GM12864 (cell line): ENCODE results near the gene DNER.

ENCODE experiments used
- DNase-seq: peaks from one replicate; pipeline ENCODE4 v3.0.0-alpha.2; 2011; ENCODE audit warnings: low read depth
- H3K4me3 ChIP-seq: 2 replicates; pipeline ENCODE4 v1.5.1; 2011; ENCODE audit warnings: mild to moderate bottlenecking, low read depth, low read length, control low read depth
- TF ChIP-seq, protein P1 (sequence below): IDR thresholded peaks from 2 replicates; pipeline ENCODE4 v1.5.1; 2011; ENCODE audit warnings: low read depth, mild to moderate bottlenecking, moderate library complexity, low read length, control low read depth, inconsistent platforms; ENCODE audit errors: missing control alignments

The DNER gene

DNA sequence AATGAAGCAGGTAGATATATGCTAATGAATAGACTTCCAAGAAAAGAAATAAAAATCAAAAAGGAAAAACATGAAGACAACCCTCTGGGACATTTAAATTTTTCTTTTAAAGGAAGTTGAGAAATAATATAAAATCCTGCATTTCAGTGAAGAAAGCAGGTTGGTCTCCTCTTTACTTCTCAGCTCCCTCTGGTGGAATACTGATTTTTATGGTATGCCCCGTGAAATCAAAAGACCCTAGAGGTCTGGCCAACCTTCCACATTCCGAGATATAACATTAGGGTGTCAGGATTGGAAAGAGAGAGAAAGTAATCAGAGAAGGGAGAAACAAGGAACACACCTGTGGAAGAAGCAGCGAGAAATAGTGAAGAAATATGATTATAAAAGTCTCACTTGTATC, 72.7 kb downstream of the DNER start:
- no peak for DNase-seq
- TF ChIP-seq, protein P1, sequence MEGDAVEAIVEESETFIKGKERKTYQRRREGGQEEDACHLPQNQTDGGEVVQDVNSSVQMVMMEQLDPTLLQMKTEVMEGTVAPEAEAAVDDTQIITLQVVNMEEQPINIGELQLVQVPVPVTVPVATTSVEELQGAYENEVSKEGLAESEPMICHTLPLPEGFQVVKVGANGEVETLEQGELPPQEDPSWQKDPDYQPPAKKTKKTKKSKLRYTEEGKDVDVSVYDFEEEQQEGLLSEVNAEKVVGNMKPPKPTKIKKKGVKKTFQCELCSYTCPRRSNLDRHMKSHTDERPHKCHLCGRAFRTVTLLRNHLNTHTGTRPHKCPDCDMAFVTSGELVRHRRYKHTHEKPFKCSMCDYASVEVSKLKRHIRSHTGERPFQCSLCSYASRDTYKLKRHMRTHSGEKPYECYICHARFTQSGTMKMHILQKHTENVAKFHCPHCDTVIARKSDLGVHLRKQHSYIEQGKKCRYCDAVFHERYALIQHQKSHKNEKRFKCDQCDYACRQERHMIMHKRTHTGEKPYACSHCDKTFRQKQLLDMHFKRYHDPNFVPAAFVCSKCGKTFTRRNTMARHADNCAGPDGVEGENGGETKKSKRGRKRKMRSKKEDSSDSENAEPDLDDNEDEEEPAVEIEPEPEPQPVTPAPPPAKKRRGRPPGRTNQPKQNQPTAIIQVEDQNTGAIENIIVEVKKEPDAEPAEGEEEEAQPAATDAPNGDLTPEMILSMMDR: no peak
- H3K4me3 ChIP-seq: no peak overlapping the region

DNA sequence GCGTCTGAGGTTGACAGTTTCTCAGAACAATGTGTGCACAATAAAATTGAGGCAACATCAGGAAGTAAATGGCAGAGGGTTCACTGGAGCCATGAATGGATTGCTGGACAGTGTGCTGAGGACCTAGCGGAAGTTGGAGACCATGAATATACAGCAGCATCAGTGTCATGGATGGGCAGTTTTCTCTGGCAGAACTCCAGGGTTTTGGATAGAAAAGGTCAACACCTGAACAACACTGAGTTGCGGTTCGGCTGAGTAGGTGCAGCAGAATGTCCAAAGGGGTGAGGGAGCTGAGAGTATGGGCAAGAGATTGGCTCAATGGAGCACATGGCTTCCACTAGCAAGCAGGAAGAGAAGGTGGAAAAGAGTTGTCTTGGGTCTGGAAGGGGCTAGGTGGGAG, 73.7 kb downstream of the DNER start:
- TF ChIP-seq, protein P1: no peak
- no peak overlapping the region for H3K4me3 ChIP-seq
- no peak for DNase-seq

DNA sequence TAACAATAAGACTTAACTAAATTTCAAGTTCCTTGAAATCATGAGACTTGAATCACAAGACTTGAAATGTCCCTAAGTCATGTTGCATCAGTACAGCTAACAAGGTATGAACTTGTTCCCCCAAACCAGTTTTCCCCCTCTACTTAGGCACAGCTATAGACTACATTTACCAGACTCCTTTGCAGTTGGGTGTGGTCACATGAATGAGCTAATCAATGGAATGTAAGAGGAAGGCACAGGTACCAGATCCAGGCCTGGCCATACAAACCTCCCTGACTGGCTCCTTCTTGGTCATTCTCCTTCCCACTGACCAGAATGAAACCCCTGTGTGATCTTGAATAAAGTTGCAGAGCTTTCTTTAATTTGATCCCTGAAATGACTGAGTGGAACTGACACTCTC, 77.8 kb downstream of the DNER start:
- TF ChIP-seq, protein P1: no peak
- no peak for DNase-seq
- no peak overlapping the region for H3K4me3 ChIP-seq

DNA sequence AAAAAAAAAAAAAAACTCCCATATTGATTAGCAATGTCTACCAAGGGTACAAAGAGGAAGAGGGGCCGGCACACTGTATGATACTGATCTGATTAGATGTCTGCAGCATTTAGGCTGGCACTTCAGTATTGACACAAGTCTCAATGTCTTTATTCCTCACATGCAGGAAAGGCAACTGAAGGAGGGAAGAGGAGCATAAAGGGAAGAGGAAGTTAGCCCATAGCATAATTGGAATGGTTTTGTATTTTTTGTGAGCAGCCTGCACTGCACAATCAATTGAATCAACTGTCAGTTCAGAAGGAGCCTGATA, 79.0 kb downstream of the DNER start:
- H3K4me3 ChIP-seq: no peak overlapping the region
- no peak for DNase-seq
- TF ChIP-seq, protein P1: no peak

DNA sequence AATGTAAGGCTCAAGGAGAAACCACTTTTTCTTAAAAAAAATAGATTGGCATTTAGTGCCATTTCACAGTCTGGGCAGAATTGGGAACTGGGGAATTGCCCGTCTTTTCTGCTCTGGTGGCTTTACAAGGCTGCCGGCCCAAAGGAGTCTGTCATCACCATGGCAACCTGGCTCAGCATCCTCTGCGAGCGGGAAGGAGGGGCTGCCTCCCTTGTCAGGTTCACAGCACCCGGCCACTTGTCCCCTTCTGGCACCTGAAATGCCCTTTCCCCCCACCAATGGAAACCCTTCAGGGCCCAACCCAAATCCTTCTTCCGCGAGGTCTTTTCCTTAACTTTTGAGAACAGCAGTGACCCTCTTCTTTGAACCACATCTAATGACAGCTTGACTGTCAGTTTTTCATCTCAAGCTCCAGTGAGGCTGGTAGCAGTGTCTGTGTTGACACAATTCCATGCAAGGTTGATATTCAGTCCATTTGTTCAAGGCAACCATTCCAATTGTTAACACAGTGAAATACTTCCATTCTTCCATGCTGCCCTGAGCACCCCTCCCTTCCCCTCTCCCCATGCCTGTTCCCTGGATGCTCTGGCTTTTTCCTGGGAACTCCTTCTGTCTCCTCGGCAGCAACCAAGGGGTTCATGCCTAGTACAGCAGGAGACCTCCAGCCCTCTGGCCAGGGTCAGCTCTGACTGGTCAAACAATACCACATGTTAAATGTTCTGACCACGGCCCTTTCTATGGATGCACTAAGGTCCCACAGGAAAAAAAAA, 79.6 kb downstream of the DNER start:
- TF ChIP-seq, protein P1: no peak
- no peak for DNase-seq
- H3K4me3 ChIP-seq: no peak overlapping the region

DNA sequence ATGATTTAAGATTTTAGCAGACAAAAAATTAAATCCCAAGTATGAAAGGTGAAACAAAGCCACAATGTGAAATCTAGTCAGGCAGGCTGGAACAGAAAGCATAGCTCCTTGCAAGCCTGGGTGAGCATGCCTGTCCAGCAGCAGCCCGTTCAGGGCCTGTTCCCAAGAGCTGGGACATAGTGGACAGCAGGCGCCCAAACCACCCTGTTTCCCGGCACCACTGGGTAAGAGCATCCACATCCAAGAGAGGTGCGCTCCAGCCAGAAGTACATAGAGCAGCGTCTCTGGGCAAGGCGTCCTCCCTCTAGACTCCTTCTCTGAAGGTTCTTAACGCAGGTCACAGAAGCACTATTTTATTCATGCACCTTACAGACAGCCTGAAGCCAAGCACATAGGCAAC, 80.8 kb downstream of the DNER start:
- no peak for DNase-seq
- TF ChIP-seq, protein P1: no peak
- no peak overlapping the region for H3K4me3 ChIP-seq

DNA sequence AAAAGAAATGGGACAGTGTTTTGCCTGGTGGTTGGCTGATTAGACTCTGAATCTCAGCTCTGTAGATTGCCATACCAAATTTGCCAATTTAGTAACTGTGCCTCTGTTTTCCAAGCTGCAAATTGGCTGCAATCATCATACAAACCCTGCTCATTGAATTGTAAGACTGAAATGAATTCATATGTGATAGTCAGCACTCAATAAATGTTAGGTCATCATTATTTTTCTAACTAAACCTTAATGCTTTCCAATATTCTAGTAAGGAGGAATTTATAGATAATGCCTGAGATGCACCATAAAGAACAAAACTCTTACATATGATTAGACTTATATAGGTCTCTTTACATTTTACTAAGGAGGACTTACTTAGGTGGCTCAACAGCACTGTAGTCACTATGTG, 85.3 kb downstream of the DNER start:
- H3K4me3 ChIP-seq: no peak overlapping the region
- DNase-seq: no peak
- TF ChIP-seq, protein P1: no peak
